OCI-LY1 (cell line): Measurements from ENCODE around the gene MSX1.

Source experiments
- EZH2 ChIP-seq: fragments of 200-600 bp; sonication (generic), shearing (Covaris generic); IDR thresholded peaks from 2 replicates; pipeline ENCODE4 v1.8.0; 2017; ENCODE audit warnings: borderline replicate concordance, mixed run types, mild to moderate bottlenecking, antibody characterized with exemption, low read length, moderate library complexity, mixed read lengths
- TF ChIP-seq, protein P1 (sequence below): fragments of 200-600 bp; sonication (generic), shearing (Covaris generic); IDR thresholded peaks from 2 replicates; pipeline ENCODE4 v1.5.1; 2017; ENCODE audit warnings: mild to moderate bottlenecking, antibody characterized with exemption, low read length, moderate library complexity, mixed read lengths

DNA sequence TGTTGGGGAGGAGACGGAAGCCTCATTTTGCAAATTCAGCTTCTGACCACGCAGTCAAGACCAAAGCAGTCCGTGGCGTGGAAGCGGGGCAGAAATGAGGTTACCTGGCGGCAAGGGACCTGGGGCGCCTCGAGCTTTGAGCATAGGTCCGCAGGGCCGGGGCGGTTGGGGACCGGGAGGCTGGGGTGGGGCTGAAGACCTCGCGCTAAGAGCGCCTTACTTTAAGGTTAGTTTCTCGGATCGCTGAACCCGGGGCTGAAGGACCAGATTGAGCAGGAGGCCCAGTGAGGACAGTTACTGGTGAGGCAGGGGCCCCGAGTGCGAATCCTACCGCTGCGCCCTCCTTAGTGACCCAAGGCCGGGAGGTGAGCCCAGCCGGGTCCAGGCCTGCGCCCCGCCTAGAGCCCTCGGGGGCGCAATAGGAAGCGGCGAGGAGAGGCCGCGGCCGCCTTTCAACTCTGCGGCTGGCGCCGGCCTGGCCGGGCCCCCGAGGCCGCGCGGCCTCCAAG is 7.5 kb downstream of the MSX1 start:
- TF ChIP-seq, protein P1, sequence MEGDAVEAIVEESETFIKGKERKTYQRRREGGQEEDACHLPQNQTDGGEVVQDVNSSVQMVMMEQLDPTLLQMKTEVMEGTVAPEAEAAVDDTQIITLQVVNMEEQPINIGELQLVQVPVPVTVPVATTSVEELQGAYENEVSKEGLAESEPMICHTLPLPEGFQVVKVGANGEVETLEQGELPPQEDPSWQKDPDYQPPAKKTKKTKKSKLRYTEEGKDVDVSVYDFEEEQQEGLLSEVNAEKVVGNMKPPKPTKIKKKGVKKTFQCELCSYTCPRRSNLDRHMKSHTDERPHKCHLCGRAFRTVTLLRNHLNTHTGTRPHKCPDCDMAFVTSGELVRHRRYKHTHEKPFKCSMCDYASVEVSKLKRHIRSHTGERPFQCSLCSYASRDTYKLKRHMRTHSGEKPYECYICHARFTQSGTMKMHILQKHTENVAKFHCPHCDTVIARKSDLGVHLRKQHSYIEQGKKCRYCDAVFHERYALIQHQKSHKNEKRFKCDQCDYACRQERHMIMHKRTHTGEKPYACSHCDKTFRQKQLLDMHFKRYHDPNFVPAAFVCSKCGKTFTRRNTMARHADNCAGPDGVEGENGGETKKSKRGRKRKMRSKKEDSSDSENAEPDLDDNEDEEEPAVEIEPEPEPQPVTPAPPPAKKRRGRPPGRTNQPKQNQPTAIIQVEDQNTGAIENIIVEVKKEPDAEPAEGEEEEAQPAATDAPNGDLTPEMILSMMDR, result no peak
- TF ChIP-seq EZH2, result no peak
